ENCODE data around the gene AGBL4. TPM values are rescaled to one million over a fixed set of nuclear protein-coding genes. Genes with fewer than 3 reads are reported as not detected.

The AGBL4 gene
- total and polyA plus RNA-seq, 11 donors: 0.40 to 1.4 (median 0.54) TPM; not detected in 3

DNA sequence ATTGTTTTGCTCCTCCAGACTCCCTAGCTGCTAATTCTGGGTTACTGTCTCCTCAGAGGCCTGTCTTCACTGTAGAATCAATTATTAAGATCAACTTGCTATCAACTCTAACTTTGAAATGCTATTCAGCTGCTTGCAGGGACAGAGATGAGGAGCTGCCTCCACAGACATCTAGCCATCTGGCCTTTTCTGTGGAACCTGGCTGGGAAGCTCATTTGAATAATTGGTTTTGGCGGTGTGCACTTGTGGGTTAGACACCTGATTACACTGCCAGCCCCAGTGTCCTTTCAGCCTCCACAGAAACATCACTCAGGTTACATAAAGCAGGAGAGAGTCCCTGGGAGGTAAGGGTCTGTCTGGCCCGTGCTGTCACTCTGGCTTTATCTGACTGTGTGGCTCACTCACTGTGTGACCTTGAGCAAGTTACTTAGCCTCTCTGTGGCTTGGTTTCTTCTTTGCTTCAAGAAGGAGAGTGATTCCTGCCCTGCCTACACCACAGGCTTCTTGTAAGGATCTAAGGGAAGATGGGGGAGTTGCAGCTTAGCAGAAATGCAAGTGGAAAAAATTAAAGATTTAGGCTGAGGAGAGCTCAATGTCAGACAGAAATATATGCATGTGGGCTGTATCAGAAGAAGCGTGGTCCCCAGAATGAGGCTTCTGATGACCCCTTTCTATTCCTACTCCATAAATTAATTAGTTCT, 1378.7 kb downstream of the AGBL4 start:
- ATAC-seq (no peak), DNase-seq (no peak)
- H3K9me3 ChIP-seq: no peaks in the 10 kb centered on the region
- H3K4me1 ChIP-seq: no peaks in the 10 kb centered on the region
- no peak for TF ChIP-seq POLR2A (IDR thresholded peaks at IDR 0.05)
- TF ChIP-seq, protein P1, sequence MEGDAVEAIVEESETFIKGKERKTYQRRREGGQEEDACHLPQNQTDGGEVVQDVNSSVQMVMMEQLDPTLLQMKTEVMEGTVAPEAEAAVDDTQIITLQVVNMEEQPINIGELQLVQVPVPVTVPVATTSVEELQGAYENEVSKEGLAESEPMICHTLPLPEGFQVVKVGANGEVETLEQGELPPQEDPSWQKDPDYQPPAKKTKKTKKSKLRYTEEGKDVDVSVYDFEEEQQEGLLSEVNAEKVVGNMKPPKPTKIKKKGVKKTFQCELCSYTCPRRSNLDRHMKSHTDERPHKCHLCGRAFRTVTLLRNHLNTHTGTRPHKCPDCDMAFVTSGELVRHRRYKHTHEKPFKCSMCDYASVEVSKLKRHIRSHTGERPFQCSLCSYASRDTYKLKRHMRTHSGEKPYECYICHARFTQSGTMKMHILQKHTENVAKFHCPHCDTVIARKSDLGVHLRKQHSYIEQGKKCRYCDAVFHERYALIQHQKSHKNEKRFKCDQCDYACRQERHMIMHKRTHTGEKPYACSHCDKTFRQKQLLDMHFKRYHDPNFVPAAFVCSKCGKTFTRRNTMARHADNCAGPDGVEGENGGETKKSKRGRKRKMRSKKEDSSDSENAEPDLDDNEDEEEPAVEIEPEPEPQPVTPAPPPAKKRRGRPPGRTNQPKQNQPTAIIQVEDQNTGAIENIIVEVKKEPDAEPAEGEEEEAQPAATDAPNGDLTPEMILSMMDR (IDR thresholded peaks at IDR 0.05): no peak
- no peaks in the 10 kb centered on the region for H3K36me3 ChIP-seq
- 63 to 75% (median 68%) methylated on average over 3 of the region's 3 CpGs for WGBS, 4 donors
- intact Hi-C loops (cut with DNase I): no loop called here
- no peak overlapping the region for H3K4me3 ChIP-seq
- no peak overlapping the region for H3K27ac ChIP-seq
- H3K27me3 ChIP-seq: peaks cover 0 to 14% (median 0%) of the 10 kb centered on the region in 9 donors

DNA sequence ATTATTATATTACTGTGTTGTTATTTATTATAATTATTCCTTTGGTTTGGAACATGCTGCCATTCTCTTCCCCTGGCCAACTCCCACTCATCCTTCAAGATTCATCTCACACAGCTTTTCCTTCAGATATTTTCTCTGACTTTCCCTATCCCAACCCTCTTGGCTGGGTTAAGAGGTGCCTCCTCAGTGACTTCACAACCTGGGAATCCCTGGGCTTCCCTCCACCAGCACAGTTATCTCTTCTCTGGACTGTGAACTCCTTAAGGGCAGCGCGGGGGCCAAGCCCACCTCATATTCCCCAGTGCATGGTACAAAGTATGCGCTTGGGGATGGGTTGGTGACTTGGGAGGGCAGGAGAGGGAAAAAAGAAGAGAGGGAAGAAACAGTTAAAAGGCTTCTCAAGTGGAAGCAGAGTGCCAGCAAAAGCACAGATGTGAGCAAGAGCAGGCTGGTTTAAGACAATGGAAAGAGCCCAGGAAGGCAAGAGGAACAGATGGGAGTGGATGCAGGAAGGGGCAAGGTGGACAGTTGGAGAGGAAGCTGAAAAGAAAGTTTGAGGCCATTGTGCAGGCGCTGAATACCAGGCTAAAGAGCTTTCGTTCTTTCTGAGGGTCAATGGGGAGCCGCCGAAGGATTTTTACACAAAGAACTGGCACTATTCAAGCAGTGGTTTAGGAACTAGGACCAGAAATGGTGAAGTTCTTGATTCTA, 1379.4 kb downstream of the AGBL4 start:
- peaks cover 0 to 14% (median 0%) of the 10 kb centered on the region in 9 donors for H3K27me3 ChIP-seq
- H3K36me3 ChIP-seq: no peaks in the 10 kb centered on the region
- WGBS, 4 donors: 69 to 83% (median 70%) methylated on average over 7 of the region's 7 CpGs
- intact Hi-C loops (cut with DNase I): no loop called here
- no peak for ATAC-seq
- no peaks in the 10 kb centered on the region for H3K4me1 ChIP-seq
- no peaks in the 10 kb centered on the region for H3K9me3 ChIP-seq
- TF ChIP-seq, protein P1 (IDR thresholded peaks at IDR 0.05): no peak
- TF ChIP-seq POLR2A (IDR thresholded peaks at IDR 0.05): no peak
- H3K4me3 ChIP-seq: no peak overlapping the region
- no peak for DNase-seq
- no peak overlapping the region for H3K27ac ChIP-seq

- no peaks in the 10 kb centered on the region for H3K9me3 ChIP-seq
- WGBS, 4 donors: 75 to 92% (median 85%) methylated on average over 1 of the region's 1 CpG
- no peaks in the 10 kb centered on the region for H3K36me3 ChIP-seq
- intact Hi-C loops (cut with DNase I): no loop called here
- ATAC-seq (no peak), DNase-seq (no peak)
- H3K27ac ChIP-seq: no peak overlapping the region
- TF ChIP-seq POLR2A (IDR thresholded peaks at IDR 0.05): no peak
- TF ChIP-seq, protein P1 (IDR thresholded peaks at IDR 0.05): no peak
- no peak overlapping the region for H3K4me3 ChIP-seq
- no peaks in the 10 kb centered on the region for H3K4me1 ChIP-seq
- peaks cover 0 to 14% (median 0%) of the 10 kb centered on the region in 9 donors for H3K27me3 ChIP-seq
Measured at GRCh38 chr1:48643193-48643592, 1380.6 kb downstream of the AGBL4 start.

GRCh38 chr1:48640836-48641492, 1382.8 kb downstream of the AGBL4 start:
- intact Hi-C loops (cut with DNase I): no loop called here
- Histone ChIP-seq H3K4me1 (no peaks in the 10 kb centered on the region), H3K27ac (no peak overlapping the region), H3K9me3 (no peaks in the 10 kb centered on the region), H3K27me3 (peaks cover 0 to 14% (median 0%) of the 10 kb centered on the region in 9 donors), H3K36me3 (no peaks in the 10 kb centered on the region), H3K4me3 (no peak overlapping the region)
- 72 to 81% (median 78%) methylated on average over 5 of the region's 5 CpGs for WGBS, 4 donors
- TF ChIP-seq POLR2A (IDR thresholded peaks at IDR 0.05): no peak
- TF ChIP-seq, protein P1 (IDR thresholded peaks at IDR 0.05): no peak
- DNase-seq (no peak), ATAC-seq (no peak)

All from heart left ventricle (tissue), 16 donors.